Measurements from ENCODE around the gene NUDCD3.

GRCh38 chr7:44433255-44434022, 57.0 kb downstream of the NUDCD3 start:
- TF ChIP-seq CTCF (conservative IDR thresholded peaks at IDR 0.05; ENCODE audit: low read length), result no peak
- TF ChIP-seq EZH2phosphoT487 (IDR thresholded peaks at IDR 0.05; ENCODE audit: borderline replicate concordance), result no peak
